ENCODE data around the gene IFNA16.
"Not testable (repeated sequence)": the region's sequence is repeated elsewhere in the genome, so short reads cannot be mapped to it uniquely, and the experiment has no call there.

IFNA16 gene

DNA sequence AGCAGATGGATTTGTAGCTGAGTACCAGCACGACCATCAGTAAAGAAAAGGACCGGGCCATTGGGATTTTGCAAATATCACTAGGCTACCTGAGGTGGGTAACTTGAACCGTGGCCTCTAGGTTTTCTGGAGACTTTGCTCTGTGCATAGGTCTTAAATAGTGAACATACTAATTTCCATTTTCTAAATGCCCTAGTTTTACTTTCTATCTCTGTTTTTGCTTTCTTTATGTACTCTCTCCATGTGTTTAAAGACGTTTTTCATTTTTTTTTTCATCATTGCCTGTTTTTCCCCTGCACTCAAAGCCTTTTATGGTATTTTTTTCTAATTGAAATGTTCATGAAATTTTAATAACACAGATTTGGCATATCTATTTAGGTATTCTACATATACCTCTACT, 15.0 kb downstream of the IFNA16 start, which contains the start of gene IFNA7:
IFNA7 (minus strand) TSS at position 101 of the 400 bp plus-strand sequence; CDS start at position 61, 40 bp downstream.
- H3K4me3 ChIP-seq (ENCODE audit: low read depth, low read length) = not testable (repeated sequence)

DNA sequence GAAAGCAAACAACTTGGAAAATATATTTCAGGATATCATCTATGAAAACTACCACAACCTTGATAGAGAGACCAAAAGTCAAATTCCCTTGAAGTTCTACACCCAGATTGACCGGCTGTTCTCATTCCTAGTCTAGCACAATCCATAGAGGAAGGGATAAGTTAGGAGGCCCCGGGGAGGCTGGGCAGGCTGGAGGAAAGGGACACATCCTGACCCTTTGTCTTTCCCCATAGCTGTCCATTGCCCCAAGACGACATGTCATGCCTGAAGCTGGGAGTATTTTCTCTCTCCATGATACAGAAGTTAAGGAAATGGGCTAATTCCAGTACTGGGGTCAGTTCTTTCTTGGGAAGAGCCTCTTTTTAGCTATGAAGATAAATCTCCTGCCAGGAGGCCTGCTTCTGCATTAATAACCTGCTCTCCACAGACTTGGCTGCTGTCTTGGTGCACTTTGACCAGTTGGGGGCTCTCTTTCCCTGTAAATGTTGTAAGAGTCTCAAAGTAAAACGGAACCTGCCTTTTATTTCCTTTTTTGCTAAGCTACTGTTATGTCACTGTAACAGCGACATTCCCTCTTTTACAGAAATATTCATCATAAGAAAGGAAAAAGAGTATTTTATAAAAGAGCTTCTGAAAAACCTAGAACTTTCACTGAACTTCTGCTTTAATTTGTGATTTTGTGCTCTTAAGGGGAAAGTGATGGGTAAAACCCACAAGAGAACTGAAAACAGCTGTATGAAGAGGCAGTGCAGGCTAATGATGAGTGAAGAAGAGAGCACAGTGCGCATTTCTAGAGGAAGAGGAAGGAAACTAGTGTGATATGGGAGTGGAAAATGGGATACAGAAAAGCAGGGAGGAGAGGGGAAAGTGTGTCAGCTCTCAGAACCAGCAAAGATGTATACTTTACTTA, 22.0 kb downstream of the IFNA16 start:
- H3K4me3 ChIP-seq (ENCODE audit: low read depth, low read length) = not testable (repeated sequence)

DNA sequence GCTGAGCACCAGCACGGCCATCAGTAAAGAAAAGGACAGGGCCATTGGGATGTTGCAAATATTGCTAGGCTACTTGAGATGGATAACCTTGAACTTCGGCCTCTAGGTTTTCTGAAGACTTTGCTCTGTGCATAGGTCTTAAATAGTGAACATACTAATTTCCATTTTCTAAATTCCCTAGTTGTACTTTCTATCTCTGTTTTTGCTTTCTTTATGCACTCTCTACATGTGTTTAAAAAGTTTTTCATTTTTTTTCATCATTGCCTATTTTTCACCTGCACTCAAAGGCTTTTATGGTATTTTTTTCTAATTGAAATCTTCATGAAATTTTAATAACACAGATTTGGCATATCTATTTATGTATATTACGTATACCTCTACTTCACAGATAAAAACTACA, 29.6 kb downstream of the IFNA16 start, which contains the start of gene IFNA4:
IFNA4 (minus strand) TSS at position 101 of the 400 bp plus-strand sequence; CDS start at position 45, 56 bp downstream.
- H3K4me3 ChIP-seq (ENCODE audit: low read depth, low read length) = not testable (repeated sequence)

DNA sequence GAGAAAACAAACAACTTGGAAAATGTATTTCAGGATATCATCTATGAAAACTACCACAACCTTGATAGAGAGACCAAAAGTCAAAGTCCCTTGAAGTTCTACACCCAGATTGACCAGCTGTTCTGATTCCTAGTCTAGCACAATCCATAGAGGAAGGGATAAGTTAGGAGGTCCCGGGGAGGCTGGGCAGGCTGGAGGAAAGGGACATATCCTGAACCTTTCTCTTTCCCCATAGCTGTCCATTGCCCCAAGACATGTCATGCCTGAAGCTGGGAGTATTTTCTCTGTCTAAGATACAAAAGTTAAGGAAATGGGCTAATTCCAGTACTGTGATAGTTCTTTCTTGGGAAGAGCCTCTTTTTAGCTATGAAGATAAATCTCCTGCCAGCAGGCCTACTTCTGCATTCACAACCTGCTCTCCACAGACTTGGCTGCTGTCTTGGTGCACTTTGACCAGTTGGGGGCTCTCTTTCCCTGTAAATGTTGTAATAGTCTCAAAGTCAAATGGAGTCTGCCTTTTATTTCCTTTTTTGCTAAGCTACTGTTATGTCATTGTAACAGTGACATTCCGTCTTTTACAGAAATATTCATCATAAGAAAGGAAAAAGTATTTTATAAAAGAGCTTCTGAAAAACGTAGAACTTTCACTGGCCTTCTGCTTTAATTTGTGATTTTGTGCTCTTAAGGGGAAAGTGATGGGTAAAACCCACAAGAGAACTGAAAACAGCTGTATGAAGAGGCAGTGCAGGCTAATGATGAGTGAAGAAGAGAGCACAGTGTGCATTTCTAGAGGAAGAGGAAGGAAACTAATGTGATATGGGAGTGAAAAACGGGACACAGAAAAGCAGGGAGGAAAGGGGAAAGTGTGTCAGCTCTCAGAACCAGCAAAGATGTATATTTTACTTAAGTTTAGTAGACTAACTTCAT, 34.0 kb downstream of the IFNA16 start:
- not testable (repeated sequence) for H3K4me3 ChIP-seq (ENCODE audit: low read depth, low read length)

DNA sequence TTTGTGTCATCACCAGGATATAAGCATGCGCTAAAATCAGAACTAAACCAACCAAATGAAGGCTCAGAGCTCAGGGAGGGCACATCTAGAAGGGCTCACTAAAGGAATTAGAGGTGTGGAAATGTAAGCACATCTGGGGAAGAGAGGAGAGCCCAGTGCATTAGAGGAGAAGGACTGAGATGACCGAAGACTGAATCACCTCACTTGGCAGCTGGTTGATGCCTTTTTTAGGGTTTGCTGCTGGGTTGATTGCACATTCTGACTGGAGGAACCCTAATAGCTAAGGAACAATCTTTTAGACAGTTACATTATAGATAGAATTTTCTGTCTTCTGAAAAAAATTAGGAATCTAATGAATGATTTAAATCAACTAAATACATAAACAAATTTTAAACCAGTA, 42.4 kb downstream of the IFNA16 start:
- H3K4me3 ChIP-seq (ENCODE audit: low read depth, low read length) = no peak overlapping the region

DNA sequence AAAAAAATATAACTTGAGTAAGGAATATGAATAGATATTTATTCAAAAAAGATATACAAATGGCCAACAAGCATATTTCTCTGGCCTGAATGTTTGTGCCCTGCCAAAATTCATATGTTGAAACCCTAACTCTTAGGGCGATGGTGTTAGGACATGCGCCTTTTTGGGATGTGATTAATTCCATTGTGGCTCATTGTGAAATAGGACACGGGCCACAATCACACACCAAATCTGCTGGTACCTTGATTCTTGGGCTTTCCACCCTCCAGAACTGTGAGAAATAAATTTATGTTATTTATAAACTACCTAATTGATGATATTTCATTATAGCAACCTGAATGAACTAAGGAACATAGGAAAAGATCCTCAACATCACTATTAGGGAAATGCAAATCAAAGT, 45.0 kb downstream of the IFNA16 start:
- H3K4me3 ChIP-seq (ENCODE audit: low read depth, low read length) = no peak overlapping the region

DNA sequence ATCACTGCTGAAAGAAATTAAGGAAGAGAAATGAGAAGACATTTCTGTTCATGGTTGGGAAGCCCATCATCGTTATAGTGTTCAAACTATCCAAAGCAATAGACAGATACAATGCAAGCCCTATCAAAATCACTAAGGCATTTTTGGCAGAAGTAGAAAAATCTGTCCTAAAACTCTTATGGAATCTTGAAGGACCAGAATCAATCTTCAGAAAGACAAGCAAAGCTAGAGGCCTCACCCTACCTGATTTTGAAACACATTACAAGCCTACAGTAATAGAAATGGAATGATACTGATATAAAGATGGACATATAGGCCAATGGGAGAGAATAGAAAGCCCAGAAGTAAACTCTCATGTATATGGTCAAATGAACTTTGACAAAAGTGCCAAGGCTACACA, 45.8 kb downstream of the IFNA16 start:
- no peak overlapping the region for H3K4me3 ChIP-seq (ENCODE audit: low read depth, low read length)

DNA sequence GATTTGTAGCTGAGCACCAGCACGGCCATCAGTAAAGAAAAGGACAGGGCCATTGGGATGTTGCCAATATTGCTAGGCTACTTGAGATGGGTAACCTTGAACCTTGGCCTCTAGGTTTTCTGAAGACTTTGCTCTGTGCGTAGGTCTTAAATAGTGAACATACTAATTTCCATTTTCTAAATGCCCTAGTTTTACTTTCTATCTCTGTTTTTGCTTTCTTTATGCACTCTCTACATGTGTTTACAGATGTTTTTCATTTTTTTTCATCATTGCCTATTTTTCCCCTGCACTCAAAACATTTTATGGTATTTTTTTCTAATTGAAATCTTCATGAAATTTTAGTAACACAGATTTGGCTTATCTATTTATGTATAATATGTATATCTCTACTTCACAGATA, 50.6 kb downstream of the IFNA16 start, which contains the start of gene IFNA21:
IFNA21 (minus strand) TSS at position 101 of the 400 bp plus-strand sequence; CDS start at position 53, 48 bp downstream.
- H3K4me3 ChIP-seq (ENCODE audit: low read depth, low read length) = not testable (repeated sequence)

Measured in iPS-11a (cell line).